ENCODE measurements around the gene IPO13. TPM values are rescaled to one million over a fixed set of nuclear protein-coding genes. Genes with fewer than 3 reads are reported as not detected.

The IPO13 gene
- total RNA-seq, 1 donor from 2014 or later = 39.2 TPM

GRCh38 chr1:43968348-43968948, 21.7 kb downstream of the IPO13 start:
- H3K27ac Mint-ChIP-seq (ENCODE audit: unreplicated experiment) = no peak overlapping the region
- no peaks in the 10 kb centered on the region for H3K27me3 Mint-ChIP-seq (ENCODE audit: low read depth)
- H3K36me3 Mint-ChIP-seq (ENCODE audit: low read depth) = peaks cover 9% of the 10 kb centered on the region
- H3K9me3 Mint-ChIP-seq (ENCODE audit: low read depth) = peaks cover 7% of the 10 kb centered on the region
- no peak for TF ChIP-seq CTCF (IDR thresholded peaks at IDR 0.05)
- no peak for DNase-seq (ENCODE audit: low spot score)
- no peak overlapping the region for H3K4me3 Mint-ChIP-seq (ENCODE audit: unreplicated experiment)
- peaks cover 19% of the 10 kb centered on the region for H3K4me1 Mint-ChIP-seq (ENCODE audit: low read depth)

GRCh38 chr1:43969416-43969745, 22.6 kb downstream of the IPO13 start:
- TF ChIP-seq CTCF (IDR thresholded peaks at IDR 0.05) = no peak
- Mint-ChIP-seq H3K27ac (ENCODE audit: unreplicated experiment) (peak overlapping the region; percentile 71), H3K9me3 (ENCODE audit: low read depth) (peaks cover 7% of the 10 kb centered on the region), H3K27me3 (ENCODE audit: low read depth) (no peaks in the 10 kb centered on the region), H3K4me3 (ENCODE audit: unreplicated experiment) (peak overlapping the region; percentile 98), H3K4me1 (ENCODE audit: low read depth) (peaks cover 26% of the 10 kb centered on the region), H3K36me3 (ENCODE audit: low read depth) (peaks cover 9% of the 10 kb centered on the region)
- DNase-seq (ENCODE audit: low spot score) = no peak

- peak; percentile 37 for TF ChIP-seq CTCF (IDR thresholded peaks at IDR 0.05)
- Mint-ChIP-seq H3K27me3 (ENCODE audit: low read depth) (no peaks in the 10 kb centered on the region), H3K4me1 (ENCODE audit: low read depth) (peaks cover 26% of the 10 kb centered on the region), H3K36me3 (ENCODE audit: low read depth) (peaks cover 9% of the 10 kb centered on the region), H3K4me3 (ENCODE audit: unreplicated experiment) (peak within 1 kb of the TSS; percentile 98), H3K27ac (ENCODE audit: unreplicated experiment) (peak within 1 kb of the TSS; percentile 91), H3K9me3 (ENCODE audit: low read depth) (peaks cover 7% of the 10 kb centered on the region)
- no peak for DNase-seq (ENCODE audit: low spot score)
These were observed 23.2 kb downstream of the IPO13 start, which contains the start of gene DPH2 for GRCh38 chr1:43969746-43970466. Gene DPH2, plus strand, starts transcription at chr1:43970010. Its CDS starts 166 bp downstream, at chr1:43970176.

- Mint-ChIP-seq H3K9me3 (ENCODE audit: low read depth) (peaks cover 7% of the 10 kb centered on the region), H3K4me1 (ENCODE audit: low read depth) (peaks cover 26% of the 10 kb centered on the region), H3K4me3 (ENCODE audit: unreplicated experiment) (peak overlapping the region; percentile 98), H3K27me3 (ENCODE audit: low read depth) (no peaks in the 10 kb centered on the region), H3K27ac (ENCODE audit: unreplicated experiment) (no peak overlapping the region), H3K36me3 (ENCODE audit: low read depth) (peaks cover 9% of the 10 kb centered on the region)
- DNase-seq (ENCODE audit: low spot score) = no peak
- no peak for TF ChIP-seq CTCF (IDR thresholded peaks at IDR 0.05)
These were observed 23.8 kb downstream of the IPO13 start for GRCh38 chr1:43970502-43970901.

- Mint-ChIP-seq H3K27ac (ENCODE audit: unreplicated experiment) (no peak overlapping the region), H3K36me3 (ENCODE audit: low read depth) (peaks cover 9% of the 10 kb centered on the region), H3K4me3 (ENCODE audit: unreplicated experiment) (peak overlapping the region; percentile 98), H3K27me3 (ENCODE audit: low read depth) (no peaks in the 10 kb centered on the region), H3K4me1 (ENCODE audit: low read depth) (peaks cover 29% of the 10 kb centered on the region), H3K9me3 (ENCODE audit: low read depth) (peaks cover 7% of the 10 kb centered on the region)
- TF ChIP-seq CTCF (IDR thresholded peaks at IDR 0.05) = no peak
- DNase-seq (ENCODE audit: low spot score) = no peak
These were observed 24.2 kb downstream of the IPO13 start for GRCh38 chr1:43970911-43971310.

All from chondrocyte (in vitro differentiated cells).